ENCODE results near the gene KCTD12.

DNA sequence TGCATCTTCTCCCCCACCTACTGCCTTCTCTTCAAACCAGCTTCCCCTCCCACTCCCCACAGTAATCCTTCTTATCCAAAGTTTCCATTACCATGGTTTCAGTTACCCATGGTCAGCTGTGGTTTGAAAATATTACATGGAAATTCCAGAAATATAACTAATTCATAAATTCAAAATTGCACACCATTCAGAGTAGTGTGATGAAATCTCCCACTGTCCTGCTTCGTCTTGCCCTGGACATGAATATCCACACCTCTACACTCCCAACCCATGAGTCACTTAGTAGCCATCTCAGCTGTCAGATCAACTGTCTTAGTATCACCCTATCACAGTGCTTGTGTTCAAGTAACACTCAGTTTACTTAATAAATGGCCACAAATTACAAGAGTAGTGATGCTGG is 3.8 kb upstream of the KCTD12 start:
- TF ChIP-seq, protein P1, sequence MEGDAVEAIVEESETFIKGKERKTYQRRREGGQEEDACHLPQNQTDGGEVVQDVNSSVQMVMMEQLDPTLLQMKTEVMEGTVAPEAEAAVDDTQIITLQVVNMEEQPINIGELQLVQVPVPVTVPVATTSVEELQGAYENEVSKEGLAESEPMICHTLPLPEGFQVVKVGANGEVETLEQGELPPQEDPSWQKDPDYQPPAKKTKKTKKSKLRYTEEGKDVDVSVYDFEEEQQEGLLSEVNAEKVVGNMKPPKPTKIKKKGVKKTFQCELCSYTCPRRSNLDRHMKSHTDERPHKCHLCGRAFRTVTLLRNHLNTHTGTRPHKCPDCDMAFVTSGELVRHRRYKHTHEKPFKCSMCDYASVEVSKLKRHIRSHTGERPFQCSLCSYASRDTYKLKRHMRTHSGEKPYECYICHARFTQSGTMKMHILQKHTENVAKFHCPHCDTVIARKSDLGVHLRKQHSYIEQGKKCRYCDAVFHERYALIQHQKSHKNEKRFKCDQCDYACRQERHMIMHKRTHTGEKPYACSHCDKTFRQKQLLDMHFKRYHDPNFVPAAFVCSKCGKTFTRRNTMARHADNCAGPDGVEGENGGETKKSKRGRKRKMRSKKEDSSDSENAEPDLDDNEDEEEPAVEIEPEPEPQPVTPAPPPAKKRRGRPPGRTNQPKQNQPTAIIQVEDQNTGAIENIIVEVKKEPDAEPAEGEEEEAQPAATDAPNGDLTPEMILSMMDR (IDR thresholded peaks at IDR 0.05 in 8 of 11, conservative IDR thresholded peaks at IDR 0.05 in 3 of 11): no peak
- TF ChIP-seq POLR2A (IDR thresholded peaks at IDR 0.05): no peak
- TF ChIP-seq POLR2AphosphoS5 (IDR thresholded peaks at IDR 0.05): no peak
